Panc1 (cell line): ENCODE data around the gene MLLT10. TPM values are rescaled to one million over a fixed set of nuclear protein-coding genes. Genes with fewer than 3 reads are reported as not detected.

Experiments
- ATAC-seq: fragments of 200-7000 bp; cut with Tn5 transposase; 2 replicates; pipeline ENCODE4 v1.9.1; 2020; ENCODE audit warnings: mild to moderate bottlenecking, moderate library complexity
- BruUV-seq: library from RNA; stranded (reverse); fragments of 400-500 nt; replicated peaks from 2 replicates; lab custom pipeline; 2021; lab: Mats Ljungman, UMichigan
- CTCF ChIA-PET: fragments of 300-600 bp; sonication (Branson Sonifier 250); formaldehyde crosslinking; loops from one replicate; lab custom pipeline; 2022; ENCODE audit warnings: antibody characterized with exemption; lab: Charles Lee
- POLR2A ChIA-PET: fragments of 300-600 bp; sonication (Branson Sonifier 250); formaldehyde crosslinking; loops from one replicate; lab custom pipeline; 2022; ENCODE audit warnings: antibody characterized with exemption; lab: Charles Lee
- DNase-seq: peaks from one replicate; pipeline ENCODE4 v3.0.0-alpha.2; 2010; ENCODE audit warnings: low read depth, low spot score
- H3K27ac ChIP-seq: 2 replicates; pipeline ENCODE4 v1.5.1; 2011; ENCODE audit warnings: mild to moderate bottlenecking, low read length, inconsistent platforms
- H3K27me3 ChIP-seq: fragments of 200-500 bp; sonication (Bioruptor generic); 2 replicates; pipeline ENCODE4 v1.6.0; 2014; ENCODE audit warnings: low read length, inconsistent platforms; ENCODE audit not compliant: control insufficient read depth, insufficient read depth
- H3K36me3 ChIP-seq: fragments of 200-500 bp; sonication (Bioruptor generic); 2 replicates; pipeline ENCODE4 v1.5.1; 2014; ENCODE audit warnings: inconsistent platforms, mild to moderate bottlenecking, low read length, moderate library complexity; ENCODE audit not compliant: control insufficient read depth, insufficient read depth
- H3K4me1 ChIP-seq: 2 replicates; pipeline ENCODE4 v1.5.1; 2011; ENCODE audit warnings: inconsistent platforms, mild to moderate bottlenecking, low read length, moderate library complexity; ENCODE audit not compliant: control insufficient read depth, insufficient read depth
- H3K4me3 ChIP-seq, 2 experiments: 2 replicates each; pipeline ENCODE4 v1.5.1; 2011 to 2012; ENCODE audit warnings: low read depth in 2 of 2, low read length in 2 of 2, mild to moderate bottlenecking in 2 of 2, inconsistent platforms in 1 of 2, moderate library complexity in 1 of 2
- H3K9me3 ChIP-seq: fragments of 200-500 bp; sonication (Bioruptor generic); 2 replicates; pipeline ENCODE4 v1.5.1; 2014; ENCODE audit warnings: low read depth, mild to moderate bottlenecking, inconsistent platforms, low read length, moderate library complexity; ENCODE audit not compliant: control insufficient read depth, insufficient read depth
- POLR2AphosphoS5 ChIP-seq: IDR thresholded peaks from 2 replicates; pipeline ENCODE4 v1.6.1; 2012; ENCODE audit warnings: mild to moderate bottlenecking, low read depth, low read length, moderate library complexity
- SIN3A ChIP-seq: IDR thresholded peaks from 2 replicates; pipeline ENCODE4 v1.6.1; 2012; ENCODE audit warnings: low read depth, mild to moderate bottlenecking, low read length, moderate library complexity, borderline replicate concordance; ENCODE audit not compliant: insufficient read depth
- TCF7L2 ChIP-seq: IDR thresholded peaks from 2 replicates; pipeline ENCODE4 v1.6.1; 2011; ENCODE audit warnings: mild to moderate bottlenecking, low read depth, low read length, inconsistent platforms
- in situ Hi-C: cut with HindIII; loops from 2 replicates; pipeline ENCODE4 v1.10.0; 2016; ENCODE audit warnings: low sequenced_read_pairs, low pct_unique_long_range_greater_than_20kb
- intact Hi-C: fragments of 100-400 bp; cut with micrococcal nuclease; formaldehyde crosslinking; loops from one replicate; pipeline ENCODE4 v1.10.0; 2022; ENCODE audit not compliant: unreplicated experiment
- total RNA-seq: library from RNA; stranded (reverse); gene quantifications from one replicate; pipeline ENCODE4 v1.2.1, GENCODE V29; 2021; ENCODE audit not compliant: unreplicated experiment
- TF ChIP-seq, protein P1 (sequence below): fragments of 450-650 bp; IDR thresholded peaks from 2 replicates; pipeline ENCODE4 v1.5.1; 2017; ENCODE audit warnings: mild to moderate bottlenecking
- TF ChIP-seq, protein P2 (sequence below), 2 experiments: IDR thresholded peaks; 2 replicates each; pipeline ENCODE4 v1.6.1; 2011 to 2012; ENCODE audit warnings: low read depth in 2 of 2, control low read depth in 1 of 2, low read length in 1 of 2, mild to moderate bottlenecking in 1 of 2, moderate library complexity in 1 of 2; ENCODE audit not compliant: insufficient read depth in 1 of 2

Gene MLLT10
- total RNA-seq, 1 experiment from 2014 or later: 33.4 TPM

DNA sequence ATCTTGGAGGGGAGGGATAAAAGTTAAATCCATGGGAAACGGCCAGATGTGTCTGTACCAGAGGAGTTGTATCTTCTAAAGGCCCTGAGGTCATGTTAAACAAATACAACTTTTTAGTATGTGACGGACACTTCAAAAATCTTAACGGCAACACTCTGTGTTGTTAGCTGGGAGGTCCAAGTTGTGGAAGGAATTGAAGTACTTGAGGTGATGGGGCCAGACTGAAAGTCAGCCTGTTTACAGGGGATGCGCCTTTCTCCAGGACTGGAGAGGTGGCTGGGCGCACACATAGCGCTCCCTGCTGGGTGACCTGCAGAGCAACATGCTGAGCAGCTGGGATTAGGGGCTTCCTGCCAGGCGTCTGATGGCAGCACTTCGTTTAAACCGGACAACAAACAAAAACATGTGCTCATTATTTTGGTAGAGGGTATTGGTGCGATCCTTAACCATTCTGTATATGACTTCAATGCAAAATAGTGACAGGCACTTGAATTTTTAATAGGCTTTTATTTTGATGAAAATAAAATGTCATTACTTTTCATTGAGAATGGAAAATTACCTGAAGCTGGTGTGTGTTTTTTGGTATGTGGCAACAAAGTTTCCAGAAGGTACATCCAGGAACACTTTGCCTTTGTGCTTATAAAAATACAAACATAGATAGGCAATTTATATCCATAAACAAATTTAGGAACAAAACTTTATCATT lies 198.2 kb downstream of the MLLT10 start:
- Histone ChIP-seq H3K36me3 (peaks cover 12% of the 10 kb centered on the region; the same call in 1 of the 2 replicates), H3K9me3 (no peaks in the 10 kb centered on the region), H3K27ac (peak overlapping the region; percentile 75), H3K4me3 (no peak overlapping the region), H3K27me3 (no peaks in the 10 kb centered on the region), H3K4me1 (peaks cover 40% of the 10 kb centered on the region)
- ChIA-PET CTCF (interaction anchor here (0.6 kb wide), 1 partner anchor 324 kb away, joined by 4 read pairs; no protein-coding TSS in a partner anchor), POLR2A (interaction anchor here (0.5 to 0.7 kb wide), 2 partner anchors 91 to 128 kb away, joined by 3 to 4 read pairs; no protein-coding TSS in a partner anchor)
- no TSS peak for BruUV-seq
- TF ChIP-seq SIN3A: no peak
- TF ChIP-seq, protein P1, sequence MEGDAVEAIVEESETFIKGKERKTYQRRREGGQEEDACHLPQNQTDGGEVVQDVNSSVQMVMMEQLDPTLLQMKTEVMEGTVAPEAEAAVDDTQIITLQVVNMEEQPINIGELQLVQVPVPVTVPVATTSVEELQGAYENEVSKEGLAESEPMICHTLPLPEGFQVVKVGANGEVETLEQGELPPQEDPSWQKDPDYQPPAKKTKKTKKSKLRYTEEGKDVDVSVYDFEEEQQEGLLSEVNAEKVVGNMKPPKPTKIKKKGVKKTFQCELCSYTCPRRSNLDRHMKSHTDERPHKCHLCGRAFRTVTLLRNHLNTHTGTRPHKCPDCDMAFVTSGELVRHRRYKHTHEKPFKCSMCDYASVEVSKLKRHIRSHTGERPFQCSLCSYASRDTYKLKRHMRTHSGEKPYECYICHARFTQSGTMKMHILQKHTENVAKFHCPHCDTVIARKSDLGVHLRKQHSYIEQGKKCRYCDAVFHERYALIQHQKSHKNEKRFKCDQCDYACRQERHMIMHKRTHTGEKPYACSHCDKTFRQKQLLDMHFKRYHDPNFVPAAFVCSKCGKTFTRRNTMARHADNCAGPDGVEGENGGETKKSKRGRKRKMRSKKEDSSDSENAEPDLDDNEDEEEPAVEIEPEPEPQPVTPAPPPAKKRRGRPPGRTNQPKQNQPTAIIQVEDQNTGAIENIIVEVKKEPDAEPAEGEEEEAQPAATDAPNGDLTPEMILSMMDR: peak; percentile 91
- intact Hi-C loops (no loop called here), in situ Hi-C loops (no loop called here)
- no peak for DNase-seq
- ATAC-seq: peak; percentile 92

DNA sequence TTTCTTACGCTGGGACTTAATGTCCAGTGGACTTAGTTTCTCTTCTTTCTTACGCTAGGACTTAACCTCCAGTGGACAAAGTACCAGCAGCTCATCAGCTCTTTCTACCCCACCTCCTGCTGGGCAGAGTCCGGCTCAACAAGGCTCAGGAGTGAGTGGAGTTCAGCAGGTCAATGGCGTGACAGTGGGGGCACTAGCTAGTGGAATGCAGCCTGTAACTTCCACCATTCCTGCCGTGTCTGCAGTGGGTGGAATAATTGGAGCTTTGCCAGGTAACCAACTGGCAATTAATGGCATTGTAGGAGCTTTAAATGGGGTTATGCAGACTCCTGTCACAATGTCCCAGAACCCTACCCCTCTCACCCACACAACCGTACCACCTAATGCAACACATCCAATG lies 199.7 kb downstream of the MLLT10 start:
- Histone ChIP-seq H3K36me3 (peaks cover 12% of the 10 kb centered on the region; the same call in 1 of the 2 replicates), H3K9me3 (no peaks in the 10 kb centered on the region), H3K4me1 (peaks cover 26% of the 10 kb centered on the region), H3K27me3 (no peaks in the 10 kb centered on the region), H3K27ac (no peak overlapping the region), H3K4me3 (no peak overlapping the region)
- in situ Hi-C loops: no loop called here
- DNase-seq: no peak
- no peak for ATAC-seq
- CTCF ChIA-PET: interaction anchor here (0.6 to 1.0 kb wide), 2 partner anchors 37 to 238 kb away, joined by 3 read pairs; no protein-coding TSS in a partner anchor
- POLR2A ChIA-PET: no interaction called here
- BruUV-seq: no TSS peak
- TF ChIP-seq TCF7L2 (no peak), POLR2AphosphoS5 (no peak)
- TF ChIP-seq, protein P2, sequence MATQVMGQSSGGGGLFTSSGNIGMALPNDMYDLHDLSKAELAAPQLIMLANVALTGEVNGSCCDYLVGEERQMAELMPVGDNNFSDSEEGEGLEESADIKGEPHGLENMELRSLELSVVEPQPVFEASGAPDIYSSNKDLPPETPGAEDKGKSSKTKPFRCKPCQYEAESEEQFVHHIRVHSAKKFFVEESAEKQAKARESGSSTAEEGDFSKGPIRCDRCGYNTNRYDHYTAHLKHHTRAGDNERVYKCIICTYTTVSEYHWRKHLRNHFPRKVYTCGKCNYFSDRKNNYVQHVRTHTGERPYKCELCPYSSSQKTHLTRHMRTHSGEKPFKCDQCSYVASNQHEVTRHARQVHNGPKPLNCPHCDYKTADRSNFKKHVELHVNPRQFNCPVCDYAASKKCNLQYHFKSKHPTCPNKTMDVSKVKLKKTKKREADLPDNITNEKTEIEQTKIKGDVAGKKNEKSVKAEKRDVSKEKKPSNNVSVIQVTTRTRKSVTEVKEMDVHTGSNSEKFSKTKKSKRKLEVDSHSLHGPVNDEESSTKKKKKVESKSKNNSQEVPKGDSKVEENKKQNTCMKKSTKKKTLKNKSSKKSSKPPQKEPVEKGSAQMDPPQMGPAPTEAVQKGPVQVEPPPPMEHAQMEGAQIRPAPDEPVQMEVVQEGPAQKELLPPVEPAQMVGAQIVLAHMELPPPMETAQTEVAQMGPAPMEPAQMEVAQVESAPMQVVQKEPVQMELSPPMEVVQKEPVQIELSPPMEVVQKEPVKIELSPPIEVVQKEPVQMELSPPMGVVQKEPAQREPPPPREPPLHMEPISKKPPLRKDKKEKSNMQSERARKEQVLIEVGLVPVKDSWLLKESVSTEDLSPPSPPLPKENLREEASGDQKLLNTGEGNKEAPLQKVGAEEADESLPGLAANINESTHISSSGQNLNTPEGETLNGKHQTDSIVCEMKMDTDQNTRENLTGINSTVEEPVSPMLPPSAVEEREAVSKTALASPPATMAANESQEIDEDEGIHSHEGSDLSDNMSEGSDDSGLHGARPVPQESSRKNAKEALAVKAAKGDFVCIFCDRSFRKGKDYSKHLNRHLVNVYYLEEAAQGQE (IDR thresholded peaks at IDR 0.05; ENCODE audit: insufficient read depth in 1 of 2, low read depth in 2 of 2, low read length in 1 of 2): no peak
- intact Hi-C loops: no loop called here

DNA sequence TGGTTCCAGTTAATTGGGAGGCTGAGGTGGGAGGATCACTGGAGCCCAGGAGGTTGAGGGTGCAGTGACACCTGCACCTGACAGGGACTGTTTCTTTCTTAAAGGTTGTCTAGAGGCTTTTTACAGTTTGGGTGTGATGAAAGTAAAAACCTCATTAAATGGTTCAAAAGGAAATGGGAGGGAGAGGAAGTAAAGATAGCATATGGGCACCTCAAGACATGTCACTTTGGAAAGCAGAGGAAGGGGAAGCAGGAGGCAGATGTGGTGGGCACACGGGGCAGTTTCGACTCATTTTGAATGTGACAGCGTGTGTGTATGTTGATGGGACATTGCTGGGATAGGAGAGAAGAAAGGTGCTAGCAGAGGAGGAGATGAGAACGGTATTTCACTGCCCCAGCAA lies 203.1 kb downstream of the MLLT10 start:
- H3K9me3 ChIP-seq: no peaks in the 10 kb centered on the region
- DNase-seq (no peak), ATAC-seq (no peak)
- H3K27me3 ChIP-seq: no peaks in the 10 kb centered on the region
- ChIA-PET CTCF (no interaction called here), POLR2A (no interaction called here)
- no TSS peak for BruUV-seq
- TF ChIP-seq, protein P2 (IDR thresholded peaks at IDR 0.05; ENCODE audit: insufficient read depth in 1 of 2, low read depth in 2 of 2, low read length in 1 of 2): no peak
- no peak for TF ChIP-seq POLR2AphosphoS5
- TF ChIP-seq, protein P1: no peak
- no peak for TF ChIP-seq SIN3A
- TF ChIP-seq TCF7L2: no peak
- peaks cover 8% of the 10 kb centered on the region for H3K4me1 ChIP-seq
- H3K27ac ChIP-seq: no peak overlapping the region
- intact Hi-C loops (no loop called here), in situ Hi-C loops (no loop called here)
- peaks cover 22% of the 10 kb centered on the region for H3K36me3 ChIP-seq
- H3K4me3 ChIP-seq: no peak overlapping the region
